Endothelial cell of umbilical vein (primary cell): ENCODE data around the gene LSMEM2. TPM values are rescaled to one million over a fixed set of nuclear protein-coding genes. Genes with fewer than 3 reads are reported as not detected.
A peak's percentile ranks its signal among the peaks of the same experiment; 100 is the strongest.

Experiments
- BruUV-seq: library from RNA; stranded (reverse); fragments of 400-500 nt; replicated peaks from 2 replicates; lab custom pipeline; 2021; lab: Mats Ljungman, UMichigan
- CTCF ChIA-PET: fragments of 300-600, 350-600 bp; sonication (Branson Sonifier 250); formaldehyde crosslinking; loops from one replicate; lab custom pipeline; 2021; ENCODE audit warnings: antibody characterized with exemption, inconsistent platforms; lab: Charles Lee
- POLR2A ChIA-PET: fragments of 300-600, 350-600 bp; sonication (Branson Sonifier 250); formaldehyde crosslinking; loops from one replicate; lab custom pipeline; 2021; ENCODE audit warnings: antibody characterized with exemption, inconsistent platforms; lab: Charles Lee
- DNase-seq: peaks from one replicate; pipeline ENCODE4 v3.0.0-alpha.2; 2011; ENCODE audit warnings: low read depth, low spot score
- FAIRE-seq: peaks from 2 replicates; lab custom pipeline; 2011; peaks lifted over from hg19 to GRCh38; lab: Jason Lieb, UNC
- H2AFZ ChIP-seq: 2 replicates; pipeline ENCODE4 v1.6.0; 2012; ENCODE audit warnings: low read depth, low read length, control low read depth, inconsistent platforms
- H3K27ac ChIP-seq: 2 replicates; pipeline ENCODE4 v1.5.1; 2011; ENCODE audit warnings: low read depth, mild to moderate bottlenecking, control low read depth, low read length, moderate library complexity; ENCODE audit not compliant: insufficient read depth
- H3K27me3 ChIP-seq, 2 experiments: 2 replicates each; pipeline versions ENCODE4 v1.6.0 to v1.6.1; 2011; ENCODE audit warnings: low read length in 2 of 2, mixed read lengths in 1 of 2; ENCODE audit not compliant: control insufficient read depth in 2 of 2, insufficient read depth in 2 of 2
- H3K36me3 ChIP-seq, 2 experiments: 2 replicates in 1 of 2; 3 replicates in 1 of 2; pipeline ENCODE4 v1.5.1; 2011; ENCODE audit warnings: low read length in 2 of 2, mild to moderate bottlenecking in 1 of 2, moderate library complexity in 1 of 2; ENCODE audit not compliant: control insufficient read depth in 2 of 2, insufficient read depth in 2 of 2; ENCODE audit errors: extremely low read depth in 1 of 2
- H3K4me1 ChIP-seq: 3 replicates; pipeline ENCODE4 v1.5.1; 2011; ENCODE audit warnings: mild to moderate bottlenecking, low read length; ENCODE audit not compliant: control insufficient read depth, insufficient read depth; ENCODE audit errors: extremely low read depth
- H3K4me2 ChIP-seq: 2 replicates; pipeline ENCODE4 v1.6.1; 2011; ENCODE audit warnings: low read length, control low read depth, mixed read lengths; ENCODE audit not compliant: insufficient read depth
- H3K4me3 ChIP-seq, 3 experiments: fragments of 200-600 bp in 1 of 3; sonication (generic), shearing (Covaris generic) in 1 of 3; replicated peaks in 1 of 3; 2 replicates each; pipeline ENCODE4 v1.5.1; 2011 to 2016; ENCODE audit warnings: control low read depth in 3 of 3, low read length in 3 of 3, mild to moderate bottlenecking in 2 of 3, inconsistent platforms in 1 of 3, low read depth in 1 of 3, moderate library complexity in 1 of 3; ENCODE audit not compliant: insufficient read depth in 1 of 3
- H3K79me2 ChIP-seq: 2 replicates; pipeline ENCODE4 v1.6.0; 2012; ENCODE audit warnings: low read length, inconsistent platforms; ENCODE audit not compliant: control insufficient read depth, insufficient read depth
- H3K9ac ChIP-seq: replicated peaks from 2 replicates; pipeline ENCODE3; 2011; ENCODE audit warnings: low read length, control low read depth; ENCODE audit not compliant: insufficient read depth; ENCODE audit errors: extremely low read depth
- H3K9me1 ChIP-seq: replicated peaks from 3 replicates; pipeline ENCODE4 v1.6.0; 2011; ENCODE audit warnings: mild to moderate bottlenecking, low read length; ENCODE audit not compliant: control insufficient read depth, insufficient read depth; ENCODE audit errors: extremely low read depth
- H3K9me3 ChIP-seq: replicated peaks from 2 replicates; pipeline ENCODE4 v1.5.1; 2012; ENCODE audit warnings: low read length, inconsistent platforms; ENCODE audit not compliant: control insufficient read depth, insufficient read depth
- H4K20me1 ChIP-seq: replicated peaks from 2 replicates; pipeline ENCODE3; 2011; ENCODE audit warnings: mild to moderate bottlenecking, low read length; ENCODE audit not compliant: control insufficient read depth, insufficient read depth; ENCODE audit errors: extremely low read depth
- CTCF ChIP-seq, 2 donors: IDR thresholded peaks; 1 replicate in 1 of 2; 2 replicates in 1 of 2; pipeline ENCODE4 v1.5.1; 2011; ENCODE audit warnings: low read length in 2 of 2, mild to moderate bottlenecking in 2 of 2, moderate library complexity in 2 of 2, control low read depth in 1 of 2, inconsistent platforms in 1 of 2, low read depth in 1 of 2; ENCODE audit not compliant: insufficient read depth in 1 of 2; ENCODE audit errors: extremely low read depth in 1 of 2
- EZH2 ChIP-seq: IDR thresholded peaks from 2 replicates; pipeline ENCODE4 v1.6.1; 2012; ENCODE audit warnings: borderline replicate concordance, low read depth, mild to moderate bottlenecking, moderate library complexity, low read length, inconsistent platforms; ENCODE audit not compliant: severe bottlenecking
- FOS ChIP-seq: IDR thresholded peaks from 2 replicates; pipeline ENCODE4 v1.6.1; 2011; ENCODE audit warnings: mild to moderate bottlenecking, low read length, moderate library complexity, borderline replicate concordance; ENCODE audit not compliant: insufficient read depth
- GATA2 ChIP-seq: IDR thresholded peaks from 2 replicates; pipeline ENCODE4 v1.7.0; 2011; ENCODE audit warnings: low read depth, mild to moderate bottlenecking, moderate library complexity, mixed read lengths, low read length; ENCODE audit not compliant: insufficient read length, insufficient read depth
- JUN ChIP-seq: IDR thresholded peaks from 2 replicates; pipeline ENCODE4 v1.6.1; 2011; ENCODE audit warnings: borderline replicate concordance, low read depth; ENCODE audit not compliant: insufficient read length, insufficient read depth
- MAX ChIP-seq: IDR thresholded peaks from 2 replicates; pipeline ENCODE4 v1.6.1; 2011; ENCODE audit not compliant: insufficient read depth, insufficient read length
- POLR2A ChIP-seq: IDR thresholded peaks from 2 replicates; pipeline ENCODE4 v1.6.1; 2012; ENCODE audit warnings: low read depth, mild to moderate bottlenecking, control low read depth, low read length
- POLR2AphosphoS5 ChIP-seq: IDR thresholded peaks from 2 replicates; pipeline ENCODE4 v1.6.1; 2012; ENCODE audit warnings: low read depth, mild to moderate bottlenecking, control low read depth, low read length, moderate library complexity; ENCODE audit not compliant: insufficient read depth
- dilution Hi-C: fragments of 300-500 bp; cut with MboI; formaldehyde crosslinking; loops from one replicate; pipeline ENCODE4 v1.15.0; 2019; ENCODE audit warnings: low sequenced_read_pairs; ENCODE audit not compliant: extremely low pct_ligation_motif_present
- intact Hi-C: fragments of 100-400 bp; cut with micrococcal nuclease; formaldehyde crosslinking; loops from one replicate; pipeline ENCODE4 v1.10.0; 2022
- polyA plus RNA-seq, 4 experiments: library from polyadenylated mRNA; depleted of rRNA in 3 of 4; stranded (reverse) in 3 of 4; unstranded in 1 of 4; fragments of >200 nt; gene quantifications; 2 replicates each; pipeline versions ENCODE4 v1.2.1 to v1.2.3, GENCODE V29; 2011 to 2012; ENCODE audit warnings: missing spikeins in 1 of 4
- total RNA-seq: library from RNA; stranded (reverse); gene quantifications from 2 replicates; pipeline ENCODE4 v1.2.3, GENCODE V29; 2021

Gene LSMEM2
- total and polyA plus RNA-seq, 2 donors (not counting 3 experiments of a cell fraction or from before 2014, with no cell fraction given), result not detected

- ChIA-PET POLR2A (interaction anchor here (0.6 to 1.5 kb wide), 6 partner anchors 8 to 79 kb away, joined by 3 to 11 read pairs (median 4); no protein-coding TSS in a partner anchor), CTCF (interaction anchor here (0.6 to 5.6 kb wide), 12 partner anchors 8 to 104 kb away, joined by 3 to 54 read pairs (median 4); partner anchors contain the start of gene GNAI2)
- no peaks in the 10 kb centered on the region for H3K9me1 ChIP-seq
- DNase-seq (peak; percentile 93), FAIRE-seq (peak; percentile 99)
- no peaks in the 10 kb centered on the region for H3K27me3 ChIP-seq
- H3K4me2 ChIP-seq, result peak overlapping the region; percentile 63
- peak overlapping the region; percentile 97 for H3K27ac ChIP-seq
- intact Hi-C loops (loop anchor here (2.0 kb wide), 1 partner anchor 56 kb away; the partner anchor contains the start of genes HYAL3 and NAA80), dilution Hi-C loops (loop anchor here (5.0 kb wide), 1 partner anchor 61 kb away; no protein-coding TSS in a partner anchor)
- H3K79me2 ChIP-seq, result peaks cover 91% of the 10 kb centered on the region
- peak overlapping the region; percentile 76 for H3K9ac ChIP-seq
- no peaks in the 10 kb centered on the region for H4K20me1 ChIP-seq
- BruUV-seq, result no TSS peak
- no peaks in the 10 kb centered on the region for H3K9me3 ChIP-seq
- peaks cover 6 to 26% of the 10 kb centered on the region in 2 experiments for H3K36me3 ChIP-seq
- no peak overlapping the region for H2AFZ ChIP-seq
- peaks cover 94% of the 10 kb centered on the region for H3K4me1 ChIP-seq
- peak overlapping the region in 1 of 3 experiments; percentile 11 for H3K4me3 ChIP-seq
- TF ChIP-seq POLR2A (no peak), MAX (no peak), JUN (peak; percentile 63), POLR2AphosphoS5 (peak; percentile 68), FOS (peak; percentile 24)
Observed at GRCh38 chr3:50242851-50243542, 35.9 kb upstream of the LSMEM2 start.

- H3K9me3 ChIP-seq, result no peaks in the 10 kb centered on the region
- H3K4me3 ChIP-seq, result no peak overlapping the region
- TF ChIP-seq EZH2 (no peak), CTCF (IDR thresholded peaks at IDR 0.05; ENCODE audit: extremely low read depth in 1 of 2, insufficient read depth in 1 of 2, low read depth in 1 of 2, low read length in 2 of 2) (no peak), MAX (no peak), POLR2AphosphoS5 (no peak), GATA2 (no peak)
- no peaks in the 10 kb centered on the region for H4K20me1 ChIP-seq
- H3K9ac ChIP-seq, result peak overlapping the region; percentile 76
- no peaks in the 10 kb centered on the region for H3K27me3 ChIP-seq
- peaks cover 5 to 26% of the 10 kb centered on the region in 2 experiments for H3K36me3 ChIP-seq
- peaks cover 95% of the 10 kb centered on the region for H3K4me1 ChIP-seq
- DNase-seq (no peak), FAIRE-seq (no peak)
- H3K27ac ChIP-seq, result peak overlapping the region; percentile 97
- no peaks in the 10 kb centered on the region for H3K9me1 ChIP-seq
- dilution Hi-C loops (loop anchor here (5.0 kb wide), 1 partner anchor 61 kb away; no protein-coding TSS in a partner anchor), intact Hi-C loops (loop anchor here (2.0 kb wide), 1 partner anchor 55 kb away; the partner anchor contains the start of genes HYAL3 and NAA80)
- peaks cover 91% of the 10 kb centered on the region for H3K79me2 ChIP-seq
- TSS peak; percentile 53 for BruUV-seq
- peak overlapping the region; percentile 63 for H3K4me2 ChIP-seq
- no peak overlapping the region for H2AFZ ChIP-seq
- CTCF ChIA-PET, result interaction anchor here (1.2 to 5.6 kb wide), 10 partner anchors 8 to 81 kb away, joined by 3 to 54 read pairs (median 5); partner anchors contain the start of gene GNAI2
- POLR2A ChIA-PET, result interaction anchor here (0.5 to 1.5 kb wide), 8 partner anchors 8 to 281 kb away, joined by 3 to 12 read pairs (median 4); no protein-coding TSS in a partner anchor
Observed at GRCh38 chr3:50243543-50243895, 35.4 kb upstream of the LSMEM2 start.
